ENCODE results near the gene CRTC3.
"Not testable (repeated sequence)": the region's sequence is repeated elsewhere in the genome, so short reads cannot be mapped to it uniquely, and the experiment has no call there.

Gene CRTC3, protein sequence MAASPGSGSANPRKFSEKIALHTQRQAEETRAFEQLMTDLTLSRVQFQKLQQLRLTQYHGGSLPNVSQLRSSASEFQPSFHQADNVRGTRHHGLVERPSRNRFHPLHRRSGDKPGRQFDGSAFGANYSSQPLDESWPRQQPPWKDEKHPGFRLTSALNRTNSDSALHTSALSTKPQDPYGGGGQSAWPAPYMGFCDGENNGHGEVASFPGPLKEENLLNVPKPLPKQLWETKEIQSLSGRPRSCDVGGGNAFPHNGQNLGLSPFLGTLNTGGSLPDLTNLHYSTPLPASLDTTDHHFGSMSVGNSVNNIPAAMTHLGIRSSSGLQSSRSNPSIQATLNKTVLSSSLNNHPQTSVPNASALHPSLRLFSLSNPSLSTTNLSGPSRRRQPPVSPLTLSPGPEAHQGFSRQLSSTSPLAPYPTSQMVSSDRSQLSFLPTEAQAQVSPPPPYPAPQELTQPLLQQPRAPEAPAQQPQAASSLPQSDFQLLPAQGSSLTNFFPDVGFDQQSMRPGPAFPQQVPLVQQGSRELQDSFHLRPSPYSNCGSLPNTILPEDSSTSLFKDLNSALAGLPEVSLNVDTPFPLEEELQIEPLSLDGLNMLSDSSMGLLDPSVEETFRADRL

GRCh38 chr15:90529371-90530249, at the start of gene CRTC3:
Gene CRTC3 (plus strand): TSS chr15:90529923. CDS start chr15:90530072, 149 bp downstream.
- DNase-seq, result peak; percentile 77

- DNase-seq, result no peak
Measured at GRCh38 chr15:90481023-90481422, 48.7 kb upstream of the CRTC3 start.

DNA sequence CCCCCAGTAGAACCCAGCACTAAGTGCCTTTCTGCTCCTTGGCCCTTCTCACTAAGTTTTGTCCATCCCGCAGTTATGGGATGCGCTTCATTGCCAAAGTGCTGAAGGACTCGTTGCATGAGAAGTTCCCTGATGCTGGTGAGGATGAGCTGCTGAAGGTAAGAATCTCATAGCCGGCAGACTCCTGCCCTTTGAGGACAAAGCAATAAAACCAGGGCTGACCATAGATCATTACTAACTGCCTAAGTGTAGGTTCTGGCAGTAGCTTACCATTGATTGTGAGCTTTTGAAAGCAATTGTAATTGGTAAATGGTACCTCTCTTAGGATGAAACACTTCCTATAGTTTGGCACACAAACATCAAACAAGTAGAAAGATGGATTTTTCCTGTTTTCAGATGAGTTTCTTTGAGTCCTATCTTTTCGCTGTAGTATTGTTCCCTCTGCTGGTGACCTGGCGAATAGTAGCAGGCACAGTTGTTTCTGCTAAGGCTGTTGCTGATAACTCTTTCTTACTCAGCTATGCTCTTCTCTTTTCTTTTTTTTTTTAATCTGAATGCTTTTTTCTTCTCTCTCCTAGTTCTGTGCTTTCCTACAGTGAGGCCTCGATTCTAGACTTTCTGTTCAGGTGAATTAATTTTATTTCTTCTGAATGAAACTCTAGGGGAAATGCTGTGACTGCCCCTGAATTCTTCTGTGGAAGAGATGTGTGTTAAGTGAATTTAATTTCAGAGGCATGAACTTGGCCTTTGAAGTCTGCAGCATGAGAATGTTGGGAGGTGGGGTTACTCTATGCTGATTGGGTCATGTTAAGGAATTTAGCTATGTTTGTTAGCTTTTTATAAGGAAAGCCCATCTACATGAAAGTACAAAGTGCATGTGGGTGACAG, 47.4 kb upstream of the CRTC3 start:
- no peak for DNase-seq

- DNase-seq, result no peak
Measured at GRCh38 chr15:90483012-90483307, 46.8 kb upstream of the CRTC3 start.

- no peak for DNase-seq
Measured at GRCh38 chr15:90483637-90484036, 46.1 kb upstream of the CRTC3 start.

DNA sequence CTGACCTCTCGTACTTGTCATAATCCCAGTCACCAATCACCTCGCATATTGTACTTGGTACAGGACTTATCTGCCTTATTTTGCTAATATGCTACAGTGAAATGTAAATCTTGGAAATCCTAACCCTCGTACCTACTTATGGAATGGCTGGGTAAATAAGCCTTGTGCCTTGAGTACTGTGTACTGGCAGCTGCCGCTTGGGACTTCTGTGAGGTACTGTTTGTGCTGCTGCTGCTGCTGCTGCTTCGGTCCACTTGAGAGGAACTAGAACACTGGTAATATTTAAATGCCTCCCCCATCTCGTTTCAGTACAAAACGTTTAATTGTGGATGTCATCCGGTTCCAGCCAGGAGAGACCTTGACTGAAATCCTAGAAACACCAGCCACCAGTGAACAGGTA, 42.5 kb upstream of the CRTC3 start:
- DNase-seq, result no peak

DNA sequence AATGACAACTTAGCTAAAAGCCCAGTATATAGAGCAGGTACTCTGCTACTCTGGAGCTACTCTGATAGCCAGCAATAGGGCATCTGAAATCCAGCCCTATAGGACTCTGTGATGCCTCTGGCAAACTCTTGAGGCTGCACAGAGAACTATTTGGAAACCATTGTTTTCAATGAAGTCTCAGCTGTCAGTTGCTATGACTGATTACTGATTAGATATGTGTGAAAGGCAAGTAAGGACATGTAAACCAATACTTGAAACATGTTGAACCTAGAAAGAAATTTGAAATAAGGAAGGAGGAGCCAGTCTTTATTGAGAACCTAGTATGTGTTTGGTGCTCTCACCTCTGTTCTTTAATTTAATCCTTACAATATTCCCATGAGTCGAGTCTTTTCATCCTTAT, 40.2 kb upstream of the CRTC3 start:
- no peak for DNase-seq

GRCh38 chr15:90489944-90490343, 39.8 kb upstream of the CRTC3 start:
- no peak for DNase-seq

DNA sequence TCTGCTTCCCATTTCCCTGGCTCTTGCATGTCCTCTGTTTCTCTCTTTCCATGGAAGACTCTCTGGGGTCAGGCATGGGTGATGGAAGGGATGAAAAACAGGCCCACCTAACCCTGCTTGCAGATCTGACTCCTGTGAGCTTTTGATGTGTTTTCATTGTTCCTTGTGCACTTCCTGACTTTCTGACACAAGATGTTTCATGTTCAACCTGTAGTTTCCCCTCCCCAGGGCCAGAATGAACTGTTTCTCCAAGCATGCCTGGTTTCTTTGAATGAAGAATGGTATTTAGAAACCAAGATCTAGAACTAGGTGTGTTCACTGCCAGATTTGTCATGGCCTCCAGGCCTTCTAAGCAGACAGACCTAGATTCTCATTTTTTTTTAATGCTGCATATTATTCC, 36.1 kb upstream of the CRTC3 start:
- DNase-seq, result no peak

GRCh38 chr15:90495067-90495466, 34.7 kb upstream of the CRTC3 start:
- no peak for DNase-seq

DNA sequence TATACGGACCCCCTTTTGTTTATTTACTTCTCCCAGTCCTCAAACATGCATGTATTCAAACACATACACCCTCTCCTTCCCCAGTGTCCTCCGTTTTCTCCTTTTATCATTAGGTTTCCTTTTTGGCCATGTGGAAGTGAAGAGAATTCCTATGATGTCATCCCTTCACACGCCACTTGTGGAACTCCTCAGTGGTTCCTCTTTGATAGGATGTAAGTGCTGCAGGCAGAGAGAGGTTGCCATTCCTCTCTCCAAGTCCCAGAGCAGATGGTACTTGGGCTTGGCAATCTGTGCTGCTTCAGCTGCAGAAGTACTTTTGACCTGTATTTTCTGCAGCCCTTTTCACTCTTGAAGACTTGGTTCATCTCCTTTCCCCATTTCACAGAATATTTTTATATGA, 32.9 kb upstream of the CRTC3 start:
- no peak for DNase-seq

GRCh38 chr15:90497376-90497775, 32.3 kb upstream of the CRTC3 start:
- DNase-seq, result no peak

- DNase-seq, result no peak
Measured at GRCh38 chr15:90497912-90498311, 31.8 kb upstream of the CRTC3 start.

DNA sequence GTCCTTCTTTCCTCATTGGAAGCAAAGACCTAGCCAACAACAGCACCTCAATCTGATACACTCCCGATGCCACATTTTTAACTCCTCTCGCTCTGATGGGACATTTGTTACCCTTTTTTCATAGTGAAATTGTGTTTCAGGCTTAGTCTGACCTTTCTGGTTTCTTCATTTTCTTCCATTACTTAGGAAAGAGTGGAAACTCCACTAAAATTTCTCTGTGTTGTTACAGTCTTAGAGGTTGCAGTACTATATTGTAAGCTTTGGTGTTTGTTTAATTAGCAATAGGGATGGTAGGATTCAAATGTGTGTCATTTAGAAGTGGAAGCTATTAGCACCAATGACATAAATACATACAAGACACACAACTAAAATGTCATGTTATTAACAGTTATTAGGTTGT, 29.6 kb upstream of the CRTC3 start:
- no peak for DNase-seq

DNA sequence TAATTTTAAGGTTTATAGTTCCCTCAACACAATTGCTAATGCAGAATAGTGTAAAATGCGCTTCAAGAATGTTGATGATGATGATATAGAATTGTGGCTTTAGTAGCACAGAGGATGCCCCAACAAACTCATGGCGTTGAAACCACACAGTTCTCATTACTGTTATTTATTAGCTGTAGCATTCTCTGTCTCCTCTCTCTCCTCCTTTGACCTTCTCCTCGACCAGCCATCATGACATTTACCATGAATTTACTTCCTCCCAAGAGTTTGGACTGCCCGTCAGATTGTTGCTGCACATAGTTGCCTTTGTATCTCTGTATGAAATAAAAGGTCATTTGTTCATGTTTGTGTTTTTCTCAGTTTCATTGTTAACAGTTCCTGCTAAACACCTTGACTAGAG, 27.8 kb upstream of the CRTC3 start:
- DNase-seq, result no peak

- DNase-seq, result not testable (repeated sequence)
Measured at GRCh38 chr15:90510781-90511180, 18.9 kb upstream of the CRTC3 start.

- DNase-seq, result peak; percentile 57
Measured at GRCh38 chr15:90511211-90511618, 18.5 kb upstream of the CRTC3 start.

DNA sequence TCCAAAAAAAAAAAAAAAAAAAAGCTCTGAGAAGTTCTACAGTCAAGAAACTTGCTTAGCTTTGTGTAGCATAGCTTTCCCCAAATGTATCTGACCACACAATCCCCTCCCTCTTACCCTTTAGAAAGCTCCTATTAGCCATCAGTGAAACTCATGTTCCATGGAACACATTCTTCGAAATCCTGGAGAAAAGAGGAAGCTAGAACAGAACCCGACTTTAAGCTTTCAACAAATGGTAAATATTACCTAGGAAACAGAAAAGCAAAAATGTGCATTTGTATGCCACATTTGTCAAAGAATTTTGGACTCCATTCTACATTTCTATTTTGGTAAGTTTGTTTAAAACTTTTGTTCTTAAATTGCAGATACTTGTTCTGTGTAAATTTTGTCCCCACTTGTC, 17.4 kb upstream of the CRTC3 start:
- DNase-seq, result no peak

DNA sequence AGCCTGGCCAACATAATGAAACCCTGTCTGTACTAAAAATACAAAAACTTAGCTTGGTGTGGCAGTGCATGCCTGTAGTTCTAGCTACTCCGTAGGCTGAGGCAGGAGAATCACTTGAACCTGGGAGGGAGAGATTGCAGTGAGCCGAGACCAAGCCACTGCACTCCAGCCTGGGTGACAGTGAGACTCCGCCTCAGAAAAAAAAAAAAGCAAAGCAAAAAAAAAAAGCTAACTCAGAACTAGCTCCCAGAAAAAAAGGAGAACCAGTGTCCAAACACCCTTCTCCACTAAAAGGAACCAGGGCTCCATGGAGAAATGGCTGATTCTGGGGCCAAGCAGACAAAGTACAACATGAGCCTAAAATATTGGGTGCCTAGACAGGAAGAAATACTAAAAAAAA, 16.7 kb upstream of the CRTC3 start:
- no peak for DNase-seq

- DNase-seq, result no peak
Measured at GRCh38 chr15:90513448-90513847, 16.3 kb upstream of the CRTC3 start.

DNA sequence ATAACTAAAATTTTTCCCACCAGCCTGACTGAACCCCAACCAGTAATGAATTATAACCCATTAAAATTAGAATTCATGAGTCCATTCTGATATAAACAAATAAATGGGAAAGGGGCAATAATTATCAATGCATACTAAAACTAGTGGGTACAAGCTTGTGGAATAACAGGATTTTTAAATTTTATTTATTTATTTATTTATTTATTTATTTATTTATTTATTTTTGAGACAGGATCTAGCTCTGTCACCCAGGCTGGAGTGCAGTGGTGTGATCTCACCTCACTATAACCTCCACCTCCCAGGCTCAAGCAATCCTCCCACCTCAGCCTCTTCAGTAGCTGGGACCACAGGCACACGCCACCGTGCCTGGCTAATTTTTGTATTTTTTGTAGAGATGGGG, 15.8 kb upstream of the CRTC3 start:
- not testable (repeated sequence) for DNase-seq

GRCh38 chr15:90519688-90520087, 10.0 kb upstream of the CRTC3 start:
- DNase-seq, result no peak

GRCh38 chr15:90520365-90520764, 9.4 kb upstream of the CRTC3 start:
- DNase-seq, result no peak
